GM23338 (cell line): Measurements from ENCODE around the gene DCLK2.

Experiments used
- CREB1 ChIP-seq: fragments of 250-450 bp; sonication (Bioruptor Pico); IDR thresholded peaks from 2 replicates; pipeline ENCODE4 v1.5.0; 2020; ENCODE audit warnings: low read depth, mild to moderate bottlenecking, moderate library complexity
- CTCF ChIP-seq, 2 experiments: fragments of 200-600 bp in 1 of 2; sonication (generic) in 1 of 2; conservative IDR thresholded peaks; 2 replicates each; pipeline versions ENCODE4 v1.5.1 to v1.6.1; 2016 to 2017; ENCODE audit warnings: antibody characterized with exemption in 2 of 2, low read depth in 2 of 2, mild to moderate bottlenecking in 2 of 2, moderate library complexity in 1 of 2

- TF ChIP-seq CREB1 (CRISPR knock-in tag) (no peak), CTCF (conservative IDR thresholded peaks at IDR 0.05; ENCODE audit: low read depth in 2 of 2) (no peak)
These were observed 39.7 kb upstream of the DCLK2 start for GRCh38 chr4:150038335-150039076.
